Measurements from ENCODE around the gene DNAJC7. TPM values are rescaled to one million over a fixed set of nuclear protein-coding genes. Genes with fewer than 3 reads are reported as not detected.

Gene DNAJC7
- polyA plus RNA-seq, 1 of the 3 experiments (the other 2 are of a cell fraction) = 38.8 TPM

DNA sequence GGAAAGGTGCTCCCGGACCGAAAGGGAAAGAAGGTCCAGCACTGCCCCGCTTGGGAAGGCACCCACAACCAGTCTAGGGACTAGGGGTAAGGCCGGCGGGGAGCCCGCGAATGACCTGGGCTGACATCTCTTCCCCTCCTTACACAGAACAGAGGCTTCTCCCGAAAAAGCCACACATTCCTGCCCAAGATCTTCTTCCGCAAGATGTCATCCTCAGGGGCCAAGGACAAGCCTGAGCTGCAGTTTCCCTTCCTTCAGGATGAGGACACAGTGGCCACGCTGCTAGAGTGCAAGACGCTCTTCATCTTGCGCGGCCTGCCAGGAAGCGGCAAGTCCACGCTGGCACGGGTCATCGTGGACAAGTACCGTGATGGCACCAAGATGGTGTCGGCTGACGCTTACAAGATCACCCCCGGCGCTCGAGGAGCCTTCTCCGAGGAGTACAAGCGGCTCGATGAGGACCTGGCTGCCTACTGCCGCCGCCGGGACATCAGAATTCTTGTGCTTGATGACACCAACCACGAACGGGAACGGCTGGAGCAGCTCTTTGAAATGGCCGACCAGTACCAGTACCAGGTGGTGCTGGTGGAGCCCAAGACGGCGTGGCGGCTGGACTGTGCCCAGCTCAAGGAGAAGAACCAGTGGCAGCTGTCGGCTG lies 49.2 kb downstream of the DNAJC7 start:
- ChIA-PET POLR2A (interaction anchor here (1.6 kb wide), 1 partner anchor 85 kb away, joined by 4 read pairs; no protein-coding TSS in a partner anchor), CTCF (interaction anchor here (3.9 to 4.6 kb wide), 2 partner anchors 48 to 52 kb away, joined by 19 to 21 read pairs; partner anchors contain the start of genes DNAJC7 and NKIRAS2)
- Histone ChIP-seq H3K27me3 (ENCODE audit: insufficient read depth) (no peaks in the 10 kb centered on the region), H3K79me2 (ENCODE audit: insufficient read depth) (peaks cover 54% of the 10 kb centered on the region), H3K9me3 (no peaks in the 10 kb centered on the region), H3K9me2 (no peaks in the 10 kb centered on the region), H3K4me2 (peak overlapping the region; percentile 91), H3K27ac (ENCODE audit: low read depth in 2 of 2, low read length in 1 of 2) (peak overlapping the region; percentile 65 to 89; a peak in 2 of 4 replicates), H3K36me3 (replicated peaks in 1 of 2; ENCODE audit: control insufficient read depth in 1 of 2, insufficient read depth in 2 of 2, low read length in 1 of 2) (peaks cover 27 to 31% of the 10 kb centered on the region in 2 experiments), H4K20me1 (ENCODE audit: insufficient read depth) (0 out of 2 replicates have a peak, but pooled peaks cover 8% of the 10 kb centered on the region), H3K4me3 (ENCODE audit: low read depth in 2 of 2, low read length in 1 of 2) (peak overlapping the region; percentile 93 to 96), H3F3A (replicated peaks; ENCODE audit: insufficient read depth) (peaks cover 10% of the 10 kb centered on the region), H3K9ac (peak overlapping the region; percentile 96; the same call in 1 of the 2 replicates), H2AFZ (ENCODE audit: low read depth) (no peak overlapping the region), H3K4me1 (ENCODE audit: control insufficient read depth in 1 of 2, insufficient read depth in 2 of 2, low read depth in 1 of 2, low read length in 1 of 2) (peaks cover 5 to 48% of the 10 kb centered on the region in 2 experiments; a peak in 2 of 4 replicates)
- 90% methylated on average over 25 of the region's 37 CpGs for WGBS (ENCODE audit: low lambda C conversion rate)
- DNase-seq = no peak
- TF ChIP-seq EZH2phosphoT487 (IDR thresholded peaks at IDR 0.05; ENCODE audit: borderline replicate concordance, low read depth) (no peak), NRF1 (IDR thresholded peaks at IDR 0.05; ENCODE audit: low read depth, low read length) (no peak), GATA2 (CRISPR knock-in tag; IDR thresholded peaks at IDR 0.05) (no peak)

DNA sequence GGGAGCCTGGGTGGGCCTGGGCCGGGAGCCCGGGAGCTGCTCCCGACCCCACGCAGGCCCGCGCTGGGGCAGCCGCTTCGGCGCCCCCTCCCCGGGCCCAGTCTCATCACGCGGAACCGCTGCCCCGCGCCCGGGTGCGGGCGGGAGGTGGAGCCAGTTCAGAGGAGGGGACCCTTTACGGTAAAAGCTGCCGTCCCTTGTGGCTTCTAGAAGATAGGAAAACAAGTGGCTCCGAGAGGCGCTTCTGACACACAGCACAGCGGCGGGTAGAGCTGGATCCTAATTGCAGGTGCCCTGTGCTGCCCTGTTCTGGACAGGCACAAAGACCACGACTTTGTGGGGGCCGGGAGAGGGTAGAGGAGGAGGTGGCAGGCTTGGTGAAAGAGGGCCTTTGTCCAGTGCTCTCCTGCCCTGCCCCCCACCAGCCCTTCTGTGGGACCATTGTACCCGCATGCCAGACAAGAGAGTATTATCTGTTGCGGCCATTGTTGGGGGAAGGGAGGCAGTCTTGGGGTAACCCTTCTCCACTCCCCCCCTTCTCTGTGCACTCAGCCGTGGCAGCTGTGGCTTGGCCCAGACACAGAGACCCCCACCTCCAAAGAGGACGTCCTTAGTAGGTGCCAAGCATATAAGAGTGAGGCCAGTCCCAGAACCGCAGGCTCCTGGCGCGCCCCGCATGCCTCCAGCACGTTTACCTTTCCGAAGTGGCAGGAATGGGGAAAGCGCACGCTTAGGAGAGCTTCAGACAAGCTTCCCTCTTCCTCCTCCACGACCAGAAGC lies 49.9 kb downstream of the DNAJC7 start:
- CTCF ChIA-PET = interaction anchor here (1.1 to 4.6 kb wide), 7 partner anchors 28 to 345 kb away, joined by 3 to 21 read pairs (median 4); partner anchors contain the start of genes DNAJC7, KAT2A, NKIRAS2 and P3H4
- TF ChIP-seq SIN3A (IDR thresholded peaks at IDR 0.05; ENCODE audit: borderline replicate concordance, low read depth, low read length) (0 out of 2 replicates have a peak, but pooled peaks have one; percentile 30), TEAD4 (IDR thresholded peaks at IDR 0.05; ENCODE audit: borderline replicate concordance, insufficient read depth) (no peak)
- TF ChIP-seq, protein P1, sequence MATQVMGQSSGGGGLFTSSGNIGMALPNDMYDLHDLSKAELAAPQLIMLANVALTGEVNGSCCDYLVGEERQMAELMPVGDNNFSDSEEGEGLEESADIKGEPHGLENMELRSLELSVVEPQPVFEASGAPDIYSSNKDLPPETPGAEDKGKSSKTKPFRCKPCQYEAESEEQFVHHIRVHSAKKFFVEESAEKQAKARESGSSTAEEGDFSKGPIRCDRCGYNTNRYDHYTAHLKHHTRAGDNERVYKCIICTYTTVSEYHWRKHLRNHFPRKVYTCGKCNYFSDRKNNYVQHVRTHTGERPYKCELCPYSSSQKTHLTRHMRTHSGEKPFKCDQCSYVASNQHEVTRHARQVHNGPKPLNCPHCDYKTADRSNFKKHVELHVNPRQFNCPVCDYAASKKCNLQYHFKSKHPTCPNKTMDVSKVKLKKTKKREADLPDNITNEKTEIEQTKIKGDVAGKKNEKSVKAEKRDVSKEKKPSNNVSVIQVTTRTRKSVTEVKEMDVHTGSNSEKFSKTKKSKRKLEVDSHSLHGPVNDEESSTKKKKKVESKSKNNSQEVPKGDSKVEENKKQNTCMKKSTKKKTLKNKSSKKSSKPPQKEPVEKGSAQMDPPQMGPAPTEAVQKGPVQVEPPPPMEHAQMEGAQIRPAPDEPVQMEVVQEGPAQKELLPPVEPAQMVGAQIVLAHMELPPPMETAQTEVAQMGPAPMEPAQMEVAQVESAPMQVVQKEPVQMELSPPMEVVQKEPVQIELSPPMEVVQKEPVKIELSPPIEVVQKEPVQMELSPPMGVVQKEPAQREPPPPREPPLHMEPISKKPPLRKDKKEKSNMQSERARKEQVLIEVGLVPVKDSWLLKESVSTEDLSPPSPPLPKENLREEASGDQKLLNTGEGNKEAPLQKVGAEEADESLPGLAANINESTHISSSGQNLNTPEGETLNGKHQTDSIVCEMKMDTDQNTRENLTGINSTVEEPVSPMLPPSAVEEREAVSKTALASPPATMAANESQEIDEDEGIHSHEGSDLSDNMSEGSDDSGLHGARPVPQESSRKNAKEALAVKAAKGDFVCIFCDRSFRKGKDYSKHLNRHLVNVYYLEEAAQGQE (IDR thresholded peaks at IDR 0.05; ENCODE audit: low read depth, low read length) = 0 out of 2 replicates have a peak, but pooled peaks have one; percentile 28
- Histone ChIP-seq H3K4me1 (ENCODE audit: control insufficient read depth in 1 of 2, insufficient read depth in 2 of 2, low read depth in 1 of 2, low read length in 1 of 2) (peaks cover 5 to 41% of the 10 kb centered on the region in 2 experiments; a peak in 2 of 4 replicates), H2AFZ (ENCODE audit: low read depth) (peak overlapping the region; percentile 83; the same call in 1 of the 2 replicates), H3F3A (replicated peaks; ENCODE audit: insufficient read depth) (peaks cover 8% of the 10 kb centered on the region), H4K20me1 (ENCODE audit: insufficient read depth) (0 out of 2 replicates have a peak, but pooled peaks cover 6% of the 10 kb centered on the region), H3K27ac (ENCODE audit: low read depth in 2 of 2, low read length in 1 of 2) (peak overlapping the region; percentile 65 to 89), H3K36me3 (replicated peaks in 1 of 2; ENCODE audit: control insufficient read depth in 1 of 2, insufficient read depth in 2 of 2, low read length in 1 of 2) (peaks cover 22 to 24% of the 10 kb centered on the region in 2 experiments), H3K4me3 (ENCODE audit: low read depth in 2 of 2, low read length in 1 of 2) (peak overlapping the region; percentile 93 to 96), H3K27me3 (ENCODE audit: insufficient read depth) (no peaks in the 10 kb centered on the region), H3K4me2 (peak overlapping the region; percentile 91), H3K9ac (peak overlapping the region; percentile 96), H3K9me3 (no peaks in the 10 kb centered on the region), H3K9me2 (no peaks in the 10 kb centered on the region), H3K79me2 (ENCODE audit: insufficient read depth) (peaks cover 52% of the 10 kb centered on the region)
- DNase-seq = peak; percentile 48
- 38% methylated on average over 15 of the region's 39 CpGs for WGBS (ENCODE audit: low lambda C conversion rate)
- POLR2A ChIA-PET = interaction anchor here (0.7 to 1.6 kb wide), 2 partner anchors 50 to 86 kb away, joined by 4 read pairs; partner anchors contain the start of gene DNAJC7
